Panc1 (cell line): ENCODE data around the gene CRYZ. TPM values are rescaled to one million over a fixed set of nuclear protein-coding genes. Genes with fewer than 3 reads are reported as not detected.

Source experiments
- ATAC-seq: fragments of 200-7000 bp; cut with Tn5 transposase; 2 replicates; pipeline ENCODE4 v1.9.1; 2020; ENCODE audit warnings: mild to moderate bottlenecking, moderate library complexity
- BruUV-seq: library from RNA; stranded (reverse); fragments of 400-500 nt; replicated peaks from 2 replicates; lab custom pipeline; 2021; lab: Mats Ljungman, UMichigan
- CTCF ChIA-PET: fragments of 300-600 bp; sonication (Branson Sonifier 250); formaldehyde crosslinking; loops from one replicate; lab custom pipeline; 2022; ENCODE audit warnings: antibody characterized with exemption; lab: Charles Lee
- POLR2A ChIA-PET: fragments of 300-600 bp; sonication (Branson Sonifier 250); formaldehyde crosslinking; loops from one replicate; lab custom pipeline; 2022; ENCODE audit warnings: antibody characterized with exemption; lab: Charles Lee
- DNase-seq: peaks from one replicate; pipeline ENCODE4 v3.0.0-alpha.2; 2010; ENCODE audit warnings: low read depth, low spot score
- H3K27ac ChIP-seq: 2 replicates; pipeline ENCODE4 v1.5.1; 2011; ENCODE audit warnings: mild to moderate bottlenecking, low read length, inconsistent platforms
- H3K27me3 ChIP-seq: fragments of 200-500 bp; sonication (Bioruptor generic); 2 replicates; pipeline ENCODE4 v1.6.0; 2014; ENCODE audit warnings: low read length, inconsistent platforms; ENCODE audit not compliant: control insufficient read depth, insufficient read depth
- H3K36me3 ChIP-seq: fragments of 200-500 bp; sonication (Bioruptor generic); 2 replicates; pipeline ENCODE4 v1.5.1; 2014; ENCODE audit warnings: inconsistent platforms, mild to moderate bottlenecking, low read length, moderate library complexity; ENCODE audit not compliant: control insufficient read depth, insufficient read depth
- H3K4me1 ChIP-seq: 2 replicates; pipeline ENCODE4 v1.5.1; 2011; ENCODE audit warnings: inconsistent platforms, mild to moderate bottlenecking, low read length, moderate library complexity; ENCODE audit not compliant: control insufficient read depth, insufficient read depth
- H3K4me3 ChIP-seq, 2 experiments: 2 replicates each; pipeline ENCODE4 v1.5.1; 2011 to 2012; ENCODE audit warnings: low read depth in 2 of 2, low read length in 2 of 2, mild to moderate bottlenecking in 2 of 2, inconsistent platforms in 1 of 2, moderate library complexity in 1 of 2
- H3K9me3 ChIP-seq: fragments of 200-500 bp; sonication (Bioruptor generic); 2 replicates; pipeline ENCODE4 v1.5.1; 2014; ENCODE audit warnings: low read depth, mild to moderate bottlenecking, inconsistent platforms, low read length, moderate library complexity; ENCODE audit not compliant: control insufficient read depth, insufficient read depth
- POLR2AphosphoS5 ChIP-seq: IDR thresholded peaks from 2 replicates; pipeline ENCODE4 v1.6.1; 2012; ENCODE audit warnings: mild to moderate bottlenecking, low read depth, low read length, moderate library complexity
- REST ChIP-seq, 2 experiments: IDR thresholded peaks; 2 replicates each; pipeline ENCODE4 v1.6.1; 2011 to 2012; ENCODE audit warnings: low read depth in 2 of 2, control low read depth in 1 of 2, low read length in 1 of 2, mild to moderate bottlenecking in 1 of 2, moderate library complexity in 1 of 2; ENCODE audit not compliant: insufficient read depth in 1 of 2
- SIN3A ChIP-seq: IDR thresholded peaks from 2 replicates; pipeline ENCODE4 v1.6.1; 2012; ENCODE audit warnings: low read depth, mild to moderate bottlenecking, low read length, moderate library complexity, borderline replicate concordance; ENCODE audit not compliant: insufficient read depth
- TCF7L2 ChIP-seq: IDR thresholded peaks from 2 replicates; pipeline ENCODE4 v1.6.1; 2011; ENCODE audit warnings: mild to moderate bottlenecking, low read depth, low read length, inconsistent platforms
- in situ Hi-C: cut with HindIII; loops from 2 replicates; pipeline ENCODE4 v1.10.0; 2016; ENCODE audit warnings: low sequenced_read_pairs, low pct_unique_long_range_greater_than_20kb
- intact Hi-C: fragments of 100-400 bp; cut with micrococcal nuclease; formaldehyde crosslinking; loops from one replicate; pipeline ENCODE4 v1.10.0; 2022; ENCODE audit not compliant: unreplicated experiment
- total RNA-seq: library from RNA; stranded (reverse); gene quantifications from one replicate; pipeline ENCODE4 v1.2.1, GENCODE V29; 2021; ENCODE audit not compliant: unreplicated experiment
- TF ChIP-seq, protein P1 (sequence below): fragments of 450-650 bp; IDR thresholded peaks from 2 replicates; pipeline ENCODE4 v1.5.1; 2017; ENCODE audit warnings: mild to moderate bottlenecking

The CRYZ gene
- total RNA-seq, 1 experiment from 2014 or later: 32.7 TPM

DNA sequence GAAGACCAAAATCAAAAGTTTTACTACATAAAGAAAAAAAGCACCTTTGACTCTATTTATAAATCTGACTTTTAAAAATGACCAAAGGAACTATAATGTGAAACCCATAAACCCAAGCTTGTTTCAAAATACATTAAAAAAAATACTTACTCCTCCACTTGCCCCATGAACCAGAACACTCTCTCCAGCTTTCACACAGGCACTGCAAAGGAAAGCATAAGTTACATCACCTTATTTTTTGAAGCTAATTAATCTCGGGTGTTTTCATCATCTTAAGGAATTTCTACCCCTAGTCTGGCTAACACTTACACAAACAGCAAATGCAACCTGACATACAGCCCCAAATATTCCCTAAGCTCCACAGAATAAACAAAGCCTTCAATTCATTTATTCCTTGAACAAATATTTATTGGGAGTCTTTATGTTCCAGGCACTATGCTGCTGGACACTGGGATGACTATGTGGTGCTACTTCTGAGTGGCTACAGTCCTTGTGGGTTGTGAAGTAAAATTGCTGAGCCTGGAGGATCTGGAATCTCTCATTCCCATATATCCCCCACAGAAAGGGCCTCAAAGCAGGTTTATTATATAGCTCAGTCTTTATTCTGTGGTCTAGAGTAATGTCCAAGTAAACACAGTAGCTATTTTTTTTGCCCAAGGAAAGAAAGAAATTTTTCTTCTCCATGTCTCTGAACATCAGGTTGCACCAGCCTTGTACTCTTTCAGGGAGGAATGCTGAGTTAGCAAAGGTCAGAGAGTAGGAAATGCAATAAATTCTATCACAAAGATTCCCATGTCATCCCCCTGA is 18.2 kb downstream of the CRYZ start:
- peaks cover 2% of the 10 kb centered on the region; the same call in 1 of the 2 replicates for H3K36me3 ChIP-seq
- POLR2A ChIA-PET: no interaction called here
- CTCF ChIA-PET: no interaction called here
- no peak overlapping the region for H3K27ac ChIP-seq
- in situ Hi-C loops: no loop called here
- intact Hi-C loops: no loop called here
- H3K27me3 ChIP-seq: no peaks in the 10 kb centered on the region
- H3K4me3 ChIP-seq: no peak overlapping the region
- H3K4me1 ChIP-seq: no peaks in the 10 kb centered on the region
- ATAC-seq: no peak
- DNase-seq: no peak
- no peaks in the 10 kb centered on the region for H3K9me3 ChIP-seq
- BruUV-seq: no TSS peak
- no peak for TF ChIP-seq POLR2AphosphoS5
- no peak for TF ChIP-seq SIN3A
- TF ChIP-seq, protein P1, sequence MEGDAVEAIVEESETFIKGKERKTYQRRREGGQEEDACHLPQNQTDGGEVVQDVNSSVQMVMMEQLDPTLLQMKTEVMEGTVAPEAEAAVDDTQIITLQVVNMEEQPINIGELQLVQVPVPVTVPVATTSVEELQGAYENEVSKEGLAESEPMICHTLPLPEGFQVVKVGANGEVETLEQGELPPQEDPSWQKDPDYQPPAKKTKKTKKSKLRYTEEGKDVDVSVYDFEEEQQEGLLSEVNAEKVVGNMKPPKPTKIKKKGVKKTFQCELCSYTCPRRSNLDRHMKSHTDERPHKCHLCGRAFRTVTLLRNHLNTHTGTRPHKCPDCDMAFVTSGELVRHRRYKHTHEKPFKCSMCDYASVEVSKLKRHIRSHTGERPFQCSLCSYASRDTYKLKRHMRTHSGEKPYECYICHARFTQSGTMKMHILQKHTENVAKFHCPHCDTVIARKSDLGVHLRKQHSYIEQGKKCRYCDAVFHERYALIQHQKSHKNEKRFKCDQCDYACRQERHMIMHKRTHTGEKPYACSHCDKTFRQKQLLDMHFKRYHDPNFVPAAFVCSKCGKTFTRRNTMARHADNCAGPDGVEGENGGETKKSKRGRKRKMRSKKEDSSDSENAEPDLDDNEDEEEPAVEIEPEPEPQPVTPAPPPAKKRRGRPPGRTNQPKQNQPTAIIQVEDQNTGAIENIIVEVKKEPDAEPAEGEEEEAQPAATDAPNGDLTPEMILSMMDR: no peak
- no peak for TF ChIP-seq REST (IDR thresholded peaks at IDR 0.05; ENCODE audit: insufficient read depth in 1 of 2, low read depth in 2 of 2, low read length in 1 of 2)
- TF ChIP-seq TCF7L2: no peak

GRCh38 chr1:74713849-74714248 is 19.0 kb downstream of the CRYZ start:
- H3K4me1 ChIP-seq: no peaks in the 10 kb centered on the region
- intact Hi-C loops: no loop called here
- ATAC-seq (no peak), DNase-seq (no peak)
- H3K36me3 ChIP-seq: peaks cover 2% of the 10 kb centered on the region; the same call in 1 of the 2 replicates
- H3K9me3 ChIP-seq: no peaks in the 10 kb centered on the region
- H3K4me3 ChIP-seq: no peak overlapping the region
- BruUV-seq: no TSS peak
- H3K27ac ChIP-seq: no peak overlapping the region
- POLR2A ChIA-PET: no interaction called here
- no peak for TF ChIP-seq POLR2AphosphoS5
- TF ChIP-seq, protein P1: no peak
- TF ChIP-seq REST (IDR thresholded peaks at IDR 0.05; ENCODE audit: insufficient read depth in 1 of 2, low read depth in 2 of 2, low read length in 1 of 2): no peak
- no peak for TF ChIP-seq SIN3A
- TF ChIP-seq TCF7L2: no peak
- H3K27me3 ChIP-seq: no peaks in the 10 kb centered on the region
- in situ Hi-C loops: no loop called here
- CTCF ChIA-PET: no interaction called here
